Ureter (tissue), 1 donor: ENCODE measurements around the gene MTX1. TPM values are rescaled to one million over a fixed set of nuclear protein-coding genes. Genes with fewer than 3 reads are reported as not detected.
A peak's percentile ranks its signal among the peaks of the same experiment; 100 is the strongest.
"Not testable (repeated sequence)": the region's sequence is repeated elsewhere in the genome, so short reads cannot be mapped to it uniquely, and the experiment has no call there.

Source experiments
- DNase-seq: peaks from one replicate; pipeline ENCODE4 v3.0.0-alpha.2; 2020; ENCODE audit warnings: low spot score
- total RNA-seq: library from RNA; stranded (reverse); gene quantifications from one replicate; pipeline ENCODE4 v1.2.4, GENCODE V29; 2023
- donor health status: DM: yes; HTN: yes; CAD: no.

The MTX1 gene
- total RNA-seq, 1 donor from 2014 or later = 31.6 TPM

GRCh38 chr1:155235375-155235774 is 26.9 kb downstream of the MTX1 start:
- not testable (repeated sequence) for DNase-seq

DNA sequence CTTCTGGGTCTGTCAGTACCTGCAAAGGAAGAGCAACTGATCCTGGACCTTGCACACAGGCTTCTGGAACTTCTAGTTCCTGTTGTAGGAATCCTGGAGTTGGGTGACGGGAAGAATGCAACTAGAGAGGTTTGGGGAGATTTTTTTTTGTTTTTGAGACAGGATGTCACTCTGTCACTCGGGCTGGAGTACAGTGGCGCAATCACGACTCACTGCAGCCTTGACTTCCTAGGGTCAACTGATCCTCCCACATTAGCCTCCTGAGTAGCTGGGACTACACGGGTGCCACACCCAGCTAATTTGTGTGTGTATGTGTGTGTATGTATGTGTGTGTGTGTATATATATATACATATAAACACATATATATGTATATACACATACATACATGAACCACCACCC is 28.0 kb downstream of the MTX1 start:
- no peak for DNase-seq

- DNase-seq = peak; percentile 87
Observed at GRCh38 chr1:155241069-155241679, 32.7 kb downstream of the MTX1 start.

- DNase-seq = no peak
Observed at GRCh38 chr1:155241841-155242264, 33.4 kb downstream of the MTX1 start.

- DNase-seq = no peak
Observed at GRCh38 chr1:155242805-155243358, 34.4 kb downstream of the MTX1 start.

- peak; percentile 98 for DNase-seq
Observed at GRCh38 chr1:155244368-155245162, 36.1 kb downstream of the MTX1 start.

- DNase-seq = no peak
Observed at GRCh38 chr1:155245163-155245524, 36.6 kb downstream of the MTX1 start.

DNA sequence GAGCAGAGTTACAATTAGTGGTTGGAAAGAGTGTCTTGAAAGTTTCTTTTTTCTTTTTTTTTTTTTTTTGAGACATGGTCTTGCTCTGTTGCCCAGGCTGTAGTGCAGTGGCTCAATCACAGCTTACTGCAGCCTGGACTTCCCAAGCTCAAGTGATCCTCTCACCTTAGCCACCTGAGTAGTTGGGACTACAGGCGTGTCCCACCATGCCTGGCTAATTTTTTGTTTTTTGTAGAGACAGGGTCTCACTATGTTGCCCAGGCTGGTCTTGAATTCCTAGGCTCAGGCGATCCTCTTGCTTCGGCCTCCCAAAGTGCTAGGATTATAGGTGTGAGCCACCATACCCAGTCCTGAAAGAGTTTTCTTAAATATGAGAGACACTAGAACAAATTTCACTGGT is 38.3 kb downstream of the MTX1 start:
- DNase-seq = not testable (repeated sequence)

- no peak for DNase-seq
Observed at GRCh38 chr1:155247667-155248553, 39.4 kb downstream of the MTX1 start.

- no peak for DNase-seq
Observed at GRCh38 chr1:155250246-155250632, 41.7 kb downstream of the MTX1 start.

DNA sequence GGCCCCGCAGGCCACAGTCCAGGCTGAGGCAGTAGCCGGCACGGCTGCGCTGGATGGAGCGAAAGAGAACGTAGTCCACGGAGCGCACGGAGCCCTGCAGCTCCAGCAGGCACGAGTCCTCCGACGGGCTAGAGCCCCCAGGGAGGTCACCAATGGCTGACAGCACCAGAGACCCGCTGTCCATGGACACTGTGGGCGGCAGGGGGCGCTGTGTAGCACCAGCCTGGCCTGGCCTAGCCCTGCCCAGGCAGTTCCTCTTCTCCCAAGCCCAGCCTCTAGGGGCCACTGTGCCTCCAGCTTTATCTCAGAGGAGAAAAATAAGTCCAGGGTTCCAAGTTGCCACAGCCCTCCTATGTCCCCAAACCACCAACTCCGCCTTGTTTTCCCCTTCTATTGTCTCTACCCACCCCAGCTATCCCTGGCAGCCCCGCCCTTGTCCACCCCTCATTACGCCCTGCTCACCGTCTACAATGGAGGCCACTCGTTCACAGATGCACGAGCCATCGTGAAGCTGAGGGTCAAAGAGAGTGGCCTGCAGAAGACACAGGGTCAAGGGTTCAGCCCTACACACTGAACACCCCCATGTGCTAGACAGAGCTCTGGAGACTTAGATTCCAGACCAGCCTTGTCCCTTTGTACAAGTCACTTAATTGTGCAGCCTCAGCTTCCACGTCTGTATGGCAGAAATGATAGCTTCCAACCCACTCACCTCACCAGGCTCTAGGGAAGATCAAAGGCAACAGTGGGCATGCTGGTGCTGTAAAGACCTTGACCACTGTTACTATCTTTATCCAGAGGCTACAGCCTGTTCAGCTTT is 42.3 kb downstream of the MTX1 start:
- DNase-seq = peak; percentile 93

DNA sequence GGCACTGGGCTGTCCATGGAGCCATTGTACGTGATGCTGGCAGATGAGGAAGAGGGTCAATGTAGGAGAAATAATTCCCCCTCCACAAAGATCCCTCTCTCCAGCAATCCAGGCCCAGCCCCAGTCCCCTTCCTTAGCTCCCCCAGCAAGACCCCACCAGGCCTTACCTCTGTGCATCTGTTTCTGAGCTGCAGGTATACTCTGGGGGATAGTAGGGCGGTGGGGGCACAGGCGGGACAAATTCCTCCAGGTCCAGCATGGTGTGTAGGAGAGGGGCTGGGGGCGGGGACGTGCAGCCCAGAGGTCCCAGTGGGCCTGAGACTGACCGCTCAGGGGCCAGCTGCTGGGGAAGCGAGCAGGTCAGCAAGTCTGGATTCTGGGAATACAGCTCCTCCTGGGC is 43.1 kb downstream of the MTX1 start:
- no peak for DNase-seq

- no peak for DNase-seq
Observed at GRCh38 chr1:155253208-155253607, 44.7 kb downstream of the MTX1 start.

GRCh38 chr1:155253797-155254196 is 45.3 kb downstream of the MTX1 start:
- DNase-seq = no peak

GRCh38 chr1:155254228-155254713 is 45.8 kb downstream of the MTX1 start:
- DNase-seq = no peak

DNA sequence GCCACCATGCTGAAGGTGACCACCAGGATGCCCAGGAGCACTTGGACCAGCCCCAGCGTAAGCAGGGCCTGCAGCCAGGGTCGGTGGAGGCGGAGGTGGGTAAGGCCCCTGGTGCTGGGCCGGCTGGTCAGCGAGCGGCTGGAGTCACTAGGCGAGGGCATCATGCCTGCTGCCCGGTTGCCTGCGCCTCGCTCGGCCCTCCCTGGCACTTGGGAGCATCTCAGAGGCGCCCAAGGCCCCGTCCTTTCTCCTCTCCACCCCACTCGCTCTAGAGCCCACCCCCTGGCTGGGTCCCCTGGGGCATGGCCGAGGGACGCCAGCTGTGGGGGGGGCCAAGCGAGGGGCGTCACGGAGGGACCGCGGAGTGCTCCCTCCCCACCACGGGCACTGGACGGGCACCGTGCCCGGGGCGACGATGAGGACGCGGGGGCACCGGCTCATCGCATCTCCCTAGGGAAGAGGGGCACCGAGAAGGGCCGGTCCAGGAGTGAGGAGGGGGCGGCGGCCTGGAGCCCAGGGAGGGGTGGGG is 46.3 kb downstream of the MTX1 start:
- no peak for DNase-seq

DNA sequence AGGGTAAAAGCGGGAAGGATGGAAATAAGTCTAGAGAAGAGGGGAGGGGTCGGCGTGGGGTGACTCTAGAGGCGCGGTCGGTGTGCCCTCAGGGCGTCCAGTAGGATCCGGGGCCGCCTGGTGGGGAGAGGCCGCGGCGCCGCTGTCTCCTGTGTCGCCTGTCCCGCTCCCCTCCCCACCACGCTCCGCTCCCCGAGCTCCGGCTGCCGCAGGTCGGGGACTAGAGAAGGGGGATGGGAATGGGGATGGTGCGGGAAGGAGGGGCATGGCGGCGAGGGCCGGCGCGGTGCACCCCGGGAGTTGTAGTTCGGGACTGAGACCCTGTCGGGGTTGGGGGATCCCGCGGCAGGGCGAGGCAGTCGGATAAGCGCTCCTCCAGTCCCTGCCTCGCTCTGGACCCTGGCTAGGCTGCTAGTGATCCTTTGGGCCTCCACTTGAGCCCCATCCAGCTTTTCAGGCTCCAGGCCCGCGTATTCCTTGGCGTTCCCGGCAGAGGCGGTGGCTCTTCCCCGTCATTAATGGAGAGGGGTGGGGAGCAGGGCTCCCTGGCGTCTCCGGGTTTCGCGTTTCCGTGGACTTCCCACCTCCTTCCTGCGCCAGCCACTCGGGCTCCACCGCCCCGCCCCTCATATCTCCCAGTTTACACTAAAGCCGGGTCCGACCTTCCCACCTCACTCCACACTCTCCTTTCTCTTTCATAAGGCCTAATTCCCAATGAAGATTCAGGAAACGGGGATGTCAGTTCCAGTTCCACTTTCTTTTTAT is 46.9 kb downstream of the MTX1 start, which contains the start of gene ENTREP3:
ENTREP3 (minus strand) TSS at position 241 of the 765 bp plus-strand sequence. CDS start 606 bp downstream, outside the sequence.
- DNase-seq = peak; percentile 91

DNA sequence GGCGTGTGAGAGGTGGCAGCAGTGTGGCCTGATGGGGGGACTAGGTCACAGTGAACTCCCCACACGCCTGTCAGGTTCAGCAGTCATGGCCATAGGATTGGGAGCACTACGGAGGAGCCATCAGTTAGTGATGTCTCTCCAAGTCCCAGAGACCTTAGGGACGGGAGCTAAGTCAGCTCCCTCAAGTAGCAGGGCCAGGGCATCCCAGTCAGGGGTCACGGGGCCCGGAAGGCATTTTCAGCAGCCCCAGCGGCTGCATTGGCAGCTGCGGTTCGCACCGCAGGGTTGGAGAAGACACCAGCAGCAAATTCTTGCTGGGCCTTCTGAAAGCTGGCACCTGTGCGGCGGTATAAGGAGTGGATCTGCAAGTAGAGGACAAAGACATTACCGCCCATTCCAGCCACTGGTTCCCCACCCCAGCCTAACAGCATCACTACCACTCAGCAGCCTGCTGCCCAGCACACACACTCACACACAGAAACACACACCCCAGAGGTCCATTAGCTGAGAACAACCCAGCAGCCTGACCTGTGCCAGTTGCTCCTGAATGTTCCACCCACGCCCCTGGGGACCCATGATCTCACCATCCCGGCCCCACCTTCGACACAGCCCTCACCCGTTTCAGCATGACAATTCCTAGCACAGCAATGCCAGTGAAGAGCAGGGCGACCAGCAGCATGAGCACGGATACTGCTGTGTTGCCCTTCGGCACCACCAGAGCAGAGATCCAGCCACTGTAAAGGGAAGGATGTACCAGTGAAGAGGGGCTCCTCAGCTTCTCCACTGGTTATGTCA is 47.8 kb downstream of the MTX1 start:
- no peak for DNase-seq

GRCh38 chr1:155260276-155260675 is 51.8 kb downstream of the MTX1 start:
- DNase-seq = no peak
